PFSK-1 (cell line): Measurements from ENCODE around the gene LRRC34.

Experiments
- FOXP2 ChIP-seq: optimal IDR thresholded peaks from 2 replicates; pipeline ENCODE3; 2011; ENCODE audit warnings: borderline replicate concordance, control low read depth, inconsistent platforms; ENCODE audit not compliant: insufficient read depth; ENCODE audit errors: extremely low read length, extremely low read depth
- POLR2AphosphoS5 ChIP-seq: IDR thresholded peaks from 2 replicates; pipeline ENCODE4 v1.6.1; 2012; ENCODE audit warnings: low read depth, mild to moderate bottlenecking, control low read depth, low read length, moderate library complexity
- REST ChIP-seq, 2 experiments: IDR thresholded peaks; 2 replicates each; pipeline versions ENCODE4 v1.6.1 to v1.8.0; 2011 to 2012; ENCODE audit warnings: low read depth in 2 of 2, low read length in 2 of 2, control low read depth in 1 of 2, inconsistent platforms in 1 of 2, mild to moderate bottlenecking in 1 of 2, moderate library complexity in 1 of 2; ENCODE audit not compliant: insufficient read depth in 1 of 2
- SIN3A ChIP-seq: IDR thresholded peaks from 2 replicates; pipeline ENCODE4 v1.6.1; 2012; ENCODE audit warnings: mild to moderate bottlenecking, low read length, moderate library complexity, borderline replicate concordance; ENCODE audit not compliant: insufficient read depth
- TAF1 ChIP-seq: IDR thresholded peaks from 2 replicates; pipeline ENCODE4 v1.6.1; 2012; ENCODE audit warnings: low read length, control low read depth, borderline replicate concordance; ENCODE audit not compliant: insufficient read depth

Gene LRRC34

GRCh38 chr3:169748670-169749069 is 64.0 kb downstream of the LRRC34 start:
- TF ChIP-seq REST (IDR thresholded peaks at IDR 0.05; ENCODE audit: insufficient read depth in 1 of 2, low read depth in 2 of 2, low read length in 2 of 2) (no peak), TAF1 (no peak), SIN3A (no peak), FOXP2 (no peak), POLR2AphosphoS5 (no peak)

- TF ChIP-seq POLR2AphosphoS5 (no peak), REST (IDR thresholded peaks at IDR 0.05; ENCODE audit: insufficient read depth in 1 of 2, low read depth in 2 of 2, low read length in 2 of 2) (no peak), TAF1 (no peak), SIN3A (no peak), FOXP2 (no peak)
These were observed 65.8 kb downstream of the LRRC34 start for GRCh38 chr3:169746924-169747323.

- TF ChIP-seq FOXP2 (no peak), REST (IDR thresholded peaks at IDR 0.05; ENCODE audit: insufficient read depth in 1 of 2, low read depth in 2 of 2, low read length in 2 of 2) (no peak), SIN3A (no peak), POLR2AphosphoS5 (no peak), TAF1 (no peak)
These were observed 68.2 kb downstream of the LRRC34 start for GRCh38 chr3:169744366-169745054.
